Astrocyte (in vitro differentiated cells and primary cell): Measurements from ENCODE around the gene LDB3. TPM values are rescaled to one million over a fixed set of nuclear protein-coding genes. Genes with fewer than 3 reads are reported as not detected.

Source experiments
- DNase-seq: peaks from one replicate; pipeline ENCODE4 v3.0.0-alpha.2; 2010; ENCODE audit warnings: low read depth
- FAIRE-seq: peaks from 2 replicates; lab custom pipeline; 2011; peaks lifted over from hg19 to GRCh38; lab: Jason Lieb, UNC
- H2AFZ ChIP-seq: 2 replicates; pipeline ENCODE4 v1.6.0; 2012; ENCODE audit warnings: low read depth, low read length, inconsistent platforms
- H3K27ac ChIP-seq: 2 replicates; pipeline ENCODE4 v1.5.1; 2011; ENCODE audit warnings: low read depth, low read length, inconsistent platforms
- H3K27me3 ChIP-seq: 2 replicates; pipeline ENCODE4 v1.6.0; 2011; ENCODE audit warnings: low read length, inconsistent platforms; ENCODE audit not compliant: insufficient read depth
- H3K36me3 ChIP-seq: 2 replicates; pipeline ENCODE4 v1.5.1; 2011; ENCODE audit warnings: low read length, inconsistent platforms; ENCODE audit not compliant: insufficient read depth
- H3K4me1 ChIP-seq: 2 replicates; pipeline ENCODE4 v1.5.1; 2011; ENCODE audit warnings: low read length, inconsistent platforms; ENCODE audit not compliant: insufficient read depth
- H3K4me2 ChIP-seq: 2 replicates; pipeline ENCODE4 v1.6.0; 2012; ENCODE audit warnings: low read length, inconsistent platforms
- H3K4me3 ChIP-seq: 2 replicates; pipeline ENCODE4 v1.5.1; 2011; ENCODE audit warnings: low read depth, mild to moderate bottlenecking, low read length, inconsistent platforms; ENCODE audit not compliant: insufficient read depth
- H3K79me2 ChIP-seq: 2 replicates; pipeline ENCODE4 v1.6.0; 2012; ENCODE audit warnings: mild to moderate bottlenecking, low read length, inconsistent platforms; ENCODE audit not compliant: insufficient read depth
- H3K9ac ChIP-seq: 2 replicates; pipeline ENCODE4 v1.6.0; 2012; ENCODE audit warnings: mild to moderate bottlenecking, low read length, inconsistent platforms
- H3K9me3 ChIP-seq: 2 replicates; pipeline ENCODE4 v1.5.1; 2012; ENCODE audit warnings: low read depth, mild to moderate bottlenecking, low read length, inconsistent platforms; ENCODE audit not compliant: insufficient read depth
- H4K20me1 ChIP-seq: 2 replicates; pipeline ENCODE4 v1.6.0; 2012; ENCODE audit warnings: low read length, inconsistent platforms; ENCODE audit not compliant: insufficient read depth
- H3K27ac Mint-ChIP-seq: one replicate; pipeline ENCODE4 v1.8.0; 2021; ENCODE audit warnings: mild to moderate bottlenecking, mixed read lengths; ENCODE audit not compliant: unreplicated experiment
- H3K27me3 Mint-ChIP-seq: one replicate; pipeline ENCODE4 v1.8.0; 2021; ENCODE audit warnings: low read depth, mixed read lengths; ENCODE audit not compliant: unreplicated experiment
- H3K36me3 Mint-ChIP-seq: one replicate; pipeline ENCODE4 v1.8.0; 2021; ENCODE audit warnings: low read depth, mixed read lengths; ENCODE audit not compliant: unreplicated experiment
- H3K4me1 Mint-ChIP-seq: one replicate; pipeline ENCODE4 v1.8.0; 2021; ENCODE audit warnings: low read depth, mixed read lengths; ENCODE audit not compliant: unreplicated experiment
- H3K4me3 Mint-ChIP-seq: one replicate; pipeline ENCODE4 v1.8.0; 2021; ENCODE audit warnings: mild to moderate bottlenecking, moderate library complexity, mixed read lengths; ENCODE audit not compliant: unreplicated experiment
- H3K9me3 Mint-ChIP-seq: one replicate; pipeline ENCODE4 v1.8.0; 2021; ENCODE audit warnings: mild to moderate bottlenecking, mixed read lengths; ENCODE audit not compliant: unreplicated experiment
- EZH2 ChIP-seq: IDR thresholded peaks from 2 replicates; pipeline ENCODE4 v1.6.1; 2012; ENCODE audit warnings: mild to moderate bottlenecking, low read length, inconsistent platforms; ENCODE audit not compliant: insufficient read depth
- total RNA-seq: library from RNA; stranded (reverse); gene quantifications from 2 replicates; pipeline ENCODE4 v1.2.1, GENCODE V29; 2021
- TF ChIP-seq, protein P1 (sequence below): IDR thresholded peaks from 2 replicates; pipeline ENCODE4 v1.5.1; 2011; ENCODE audit warnings: low read depth, mild to moderate bottlenecking, inconsistent platforms, low read length, moderate library complexity; ENCODE audit not compliant: insufficient read depth

The LDB3 gene
- total RNA-seq, 1 donor from 2014 or later = 3.5 TPM

DNA sequence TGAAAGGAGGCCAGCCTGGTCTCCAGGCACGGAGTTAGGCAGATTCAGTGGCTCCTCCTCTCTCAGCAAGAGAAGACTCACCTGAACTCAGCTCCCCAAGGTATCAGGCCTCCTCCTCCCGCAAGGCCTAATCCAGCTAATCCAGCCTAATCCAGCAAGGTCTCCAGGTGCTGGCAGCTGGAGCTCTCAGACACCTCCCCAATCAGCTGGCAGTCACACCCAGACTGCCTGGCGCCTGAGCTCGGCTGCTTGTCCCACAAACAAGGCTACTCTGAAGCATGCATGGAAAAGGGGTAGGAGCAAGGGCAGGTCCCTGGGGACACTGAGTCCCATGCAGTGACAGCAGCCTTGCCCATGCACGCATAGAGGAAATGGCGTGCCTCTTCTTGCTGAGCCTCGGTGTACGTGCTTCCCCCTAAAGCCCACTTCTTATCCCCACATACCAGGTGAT is 17.3 kb upstream of the LDB3 start:
- no peaks in the 10 kb centered on the region for H3K9me3 Mint-ChIP-seq
- peaks cover 21% of the 10 kb centered on the region for H3K27me3 Mint-ChIP-seq
- FAIRE-seq (no peak), DNase-seq (no peak)
- no peaks in the 10 kb centered on the region for H3K9me3 ChIP-seq
- no peaks in the 10 kb centered on the region for H3K36me3 ChIP-seq
- H3K4me3 ChIP-seq = no peak overlapping the region
- H3K4me2 ChIP-seq = no peak overlapping the region
- no peaks in the 10 kb centered on the region for H3K36me3 Mint-ChIP-seq
- H3K4me1 ChIP-seq = peaks cover 19% of the 10 kb centered on the region
- H3K4me3 Mint-ChIP-seq = no peak overlapping the region
- no peak overlapping the region for H3K27ac Mint-ChIP-seq
- TF ChIP-seq, protein P1, sequence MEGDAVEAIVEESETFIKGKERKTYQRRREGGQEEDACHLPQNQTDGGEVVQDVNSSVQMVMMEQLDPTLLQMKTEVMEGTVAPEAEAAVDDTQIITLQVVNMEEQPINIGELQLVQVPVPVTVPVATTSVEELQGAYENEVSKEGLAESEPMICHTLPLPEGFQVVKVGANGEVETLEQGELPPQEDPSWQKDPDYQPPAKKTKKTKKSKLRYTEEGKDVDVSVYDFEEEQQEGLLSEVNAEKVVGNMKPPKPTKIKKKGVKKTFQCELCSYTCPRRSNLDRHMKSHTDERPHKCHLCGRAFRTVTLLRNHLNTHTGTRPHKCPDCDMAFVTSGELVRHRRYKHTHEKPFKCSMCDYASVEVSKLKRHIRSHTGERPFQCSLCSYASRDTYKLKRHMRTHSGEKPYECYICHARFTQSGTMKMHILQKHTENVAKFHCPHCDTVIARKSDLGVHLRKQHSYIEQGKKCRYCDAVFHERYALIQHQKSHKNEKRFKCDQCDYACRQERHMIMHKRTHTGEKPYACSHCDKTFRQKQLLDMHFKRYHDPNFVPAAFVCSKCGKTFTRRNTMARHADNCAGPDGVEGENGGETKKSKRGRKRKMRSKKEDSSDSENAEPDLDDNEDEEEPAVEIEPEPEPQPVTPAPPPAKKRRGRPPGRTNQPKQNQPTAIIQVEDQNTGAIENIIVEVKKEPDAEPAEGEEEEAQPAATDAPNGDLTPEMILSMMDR = no peak
- no peak for TF ChIP-seq EZH2
- no peak overlapping the region for H3K27ac ChIP-seq
- H2AFZ ChIP-seq = no peak overlapping the region
- H3K4me1 Mint-ChIP-seq = no peaks in the 10 kb centered on the region
- no peaks in the 10 kb centered on the region for H3K79me2 ChIP-seq
- H4K20me1 ChIP-seq = no peaks in the 10 kb centered on the region
- H3K9ac ChIP-seq = no peak overlapping the region
- H3K27me3 ChIP-seq = no peaks in the 10 kb centered on the region

DNA sequence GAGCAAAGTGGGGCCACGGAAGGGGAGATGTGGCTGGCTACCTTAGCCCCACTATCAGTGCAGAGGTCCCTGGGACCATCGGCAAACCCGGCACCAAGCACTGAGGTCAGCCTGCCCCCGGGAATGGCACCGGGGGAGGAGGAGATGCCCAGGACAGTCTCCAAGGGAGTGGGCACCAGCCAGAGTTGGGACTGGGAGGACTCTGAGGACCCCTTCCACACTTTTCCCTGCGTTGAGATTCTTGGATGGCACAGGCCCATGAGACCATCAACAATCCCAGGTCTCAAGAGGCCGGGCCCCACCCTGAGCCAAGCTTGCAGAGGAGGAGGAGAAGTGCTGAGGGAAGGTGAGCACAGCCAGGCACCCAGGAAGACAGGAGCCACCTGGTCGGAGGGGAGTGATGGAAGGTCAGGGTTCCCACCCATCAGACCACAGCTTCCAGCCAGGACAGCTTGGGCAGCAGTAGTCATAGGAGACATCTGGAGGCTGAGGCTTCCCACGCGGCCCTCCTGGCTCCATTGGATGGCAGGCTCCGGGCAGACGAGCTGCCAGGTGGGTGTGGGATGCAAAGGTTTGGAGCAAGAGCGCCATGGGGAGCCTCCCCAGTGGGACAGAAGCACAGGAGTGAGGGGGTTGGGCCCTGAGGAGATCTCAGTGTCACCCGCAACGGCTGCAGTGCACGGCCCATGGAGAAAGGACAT is 16.5 kb upstream of the LDB3 start:
- no peaks in the 10 kb centered on the region for H3K79me2 ChIP-seq
- H3K36me3 ChIP-seq = no peaks in the 10 kb centered on the region
- H3K4me3 ChIP-seq = no peak overlapping the region
- H3K27me3 ChIP-seq = no peaks in the 10 kb centered on the region
- no peak overlapping the region for H3K27ac ChIP-seq
- peaks cover 21% of the 10 kb centered on the region for H3K27me3 Mint-ChIP-seq
- no peaks in the 10 kb centered on the region for H4K20me1 ChIP-seq
- H3K9ac ChIP-seq = no peak overlapping the region
- H3K9me3 ChIP-seq = no peaks in the 10 kb centered on the region
- TF ChIP-seq, protein P1 = no peak
- TF ChIP-seq EZH2 = no peak
- H3K4me1 ChIP-seq = peaks cover 19% of the 10 kb centered on the region
- H3K27ac Mint-ChIP-seq = no peak overlapping the region
- H3K9me3 Mint-ChIP-seq = no peaks in the 10 kb centered on the region
- H2AFZ ChIP-seq = no peak overlapping the region
- DNase-seq = no peak
- no peak for FAIRE-seq
- H3K4me1 Mint-ChIP-seq = no peaks in the 10 kb centered on the region
- H3K36me3 Mint-ChIP-seq = peaks cover 4% of the 10 kb centered on the region
- no peak overlapping the region for H3K4me3 Mint-ChIP-seq
- no peak overlapping the region for H3K4me2 ChIP-seq
